Smooth muscle cell (in vitro differentiated cells): Measurements from ENCODE around the gene LNPEP. TPM values are rescaled to one million over a fixed set of nuclear protein-coding genes. Genes with fewer than 3 reads are reported as not detected.

Source experiments
- DNase-seq: peaks from one replicate; lab custom pipeline; 2025; ENCODE audit not compliant: unreplicated experiment; lab: John Stamatoyannopoulos, UW
- H2AFZ ChIP-seq: fragments of 200-600 bp; sonication (generic); 2 replicates; pipeline ENCODE4 v1.6.0; 2016; ENCODE audit warnings: antibody characterized with exemption, low read depth, mild to moderate bottlenecking
- H3F3A ChIP-seq: fragments of 200-600 bp; sonication (generic); 2 replicates; pipeline ENCODE4 v1.6.0; 2017; ENCODE audit warnings: antibody characterized with exemption, low read depth
- H3K27ac ChIP-seq: fragments of 200-600 bp; sonication (generic); 2 replicates; pipeline ENCODE4 v1.5.1; 2016; ENCODE audit warnings: low read depth, mild to moderate bottlenecking
- H3K27me3 ChIP-seq: fragments of 200-600 bp; sonication (generic); 2 replicates; pipeline ENCODE4 v1.6.1; 2016; ENCODE audit warnings: low read depth, mild to moderate bottlenecking
- H3K36me3 ChIP-seq: fragments of 200-600 bp; sonication (generic); 2 replicates; pipeline ENCODE4 v1.5.1; 2016; ENCODE audit warnings: low read depth
- H3K4me1 ChIP-seq: fragments of 200-600 bp; sonication (generic); 2 replicates; pipeline ENCODE4 v1.5.1; 2016; ENCODE audit warnings: low read depth
- H3K4me2 ChIP-seq: fragments of 200-600 bp; sonication (generic); 2 replicates; pipeline ENCODE4 v1.6.0; 2016; ENCODE audit warnings: mild to moderate bottlenecking
- H3K4me3 ChIP-seq: fragments of 200-600 bp; sonication (generic); 2 replicates; pipeline ENCODE4 v1.5.1; 2016; ENCODE audit warnings: mild to moderate bottlenecking
- H3K79me2 ChIP-seq: fragments of 200-600 bp; sonication (generic); 2 replicates; pipeline ENCODE4 v1.6.0; 2016; ENCODE audit warnings: low read depth, mild to moderate bottlenecking
- H3K9ac ChIP-seq: fragments of 200-600 bp; sonication (generic); 2 replicates; pipeline ENCODE4 v1.6.0; 2016; ENCODE audit warnings: low read depth
- H3K9me3 ChIP-seq: fragments of 200-600 bp; sonication (generic); replicated peaks from 2 replicates; pipeline ENCODE4 v1.5.1; 2016; ENCODE audit warnings: low read depth
- H4K20me1 ChIP-seq: fragments of 200-600 bp; sonication (generic); 2 replicates; pipeline ENCODE4 v1.6.0; 2016; ENCODE audit warnings: low read depth
- CTCF ChIP-seq: fragments of 200-600 bp; sonication (generic); IDR thresholded peaks from 2 replicates; pipeline ENCODE4 v1.5.1; 2017; ENCODE audit warnings: borderline replicate concordance, mild to moderate bottlenecking, antibody characterized with exemption; ENCODE audit not compliant: insufficient read depth, poor library complexity, severe bottlenecking
- WGBS: methylation state at CpG from one replicate; pipeline ENCODE4 v1.1.7; 2016; ENCODE audit warnings: low lambda C conversion rate; 5-methylcytosine and 5-hydroxymethylcytosine counted together
- polyA plus RNA-seq: library from polyadenylated mRNA; unstranded; fragments of >200 nt; fragmentation: Nextera tagmentation; extraction: Ambion mirVana; gene quantifications from 2 replicates; pipeline ENCODE4 v1.2.1, GENCODE V29; 2016
- total RNA-seq: library from RNA; depleted of rRNA; stranded (reverse); fragments of >200 nt; gene quantifications from 2 replicates; pipeline ENCODE4 v1.2.3, GENCODE V29; 2014

Gene LNPEP
- total and polyA plus RNA-seq, 2 experiments from 2014 or later: 2.3 to 24.3 TPM

GRCh38 chr5:96958977-96959376 lies 23.1 kb downstream of the LNPEP start:
- Histone ChIP-seq H3K9me3 (no peaks in the 10 kb centered on the region), H3K27ac (no peak overlapping the region), H3K36me3 (no peaks in the 10 kb centered on the region), H3K4me3 (no peak overlapping the region), H3K4me2 (no peak overlapping the region), H2AFZ (no peak overlapping the region), H3K79me2 (peaks cover 74% of the 10 kb centered on the region), H4K20me1 (peaks cover 33% of the 10 kb centered on the region), H3K27me3 (no peaks in the 10 kb centered on the region), H3F3A (peaks cover 11% of the 10 kb centered on the region), H3K9ac (no peak overlapping the region), H3K4me1 (peaks cover 15% of the 10 kb centered on the region)
- DNase-seq: no peak
- WGBS: 90% methylated on average over 5 of the region's 5 CpGs
- no peak for TF ChIP-seq CTCF

- H3K9me3 ChIP-seq: no peaks in the 10 kb centered on the region
- no peak overlapping the region for H3K9ac ChIP-seq
- peaks cover 15% of the 10 kb centered on the region for H3K4me1 ChIP-seq
- no peak overlapping the region for H2AFZ ChIP-seq
- peaks cover 11% of the 10 kb centered on the region for H3F3A ChIP-seq
- H3K4me3 ChIP-seq: no peak overlapping the region
- H3K36me3 ChIP-seq: no peaks in the 10 kb centered on the region
- WGBS: 81% methylated on average over 1 of the region's 1 CpG
- H3K27ac ChIP-seq: peak overlapping the region; percentile 6
- no peaks in the 10 kb centered on the region for H3K27me3 ChIP-seq
- H3K4me2 ChIP-seq: peak overlapping the region; percentile 20
- no peak for DNase-seq
- peaks cover 78% of the 10 kb centered on the region for H3K79me2 ChIP-seq
- H4K20me1 ChIP-seq: peaks cover 21% of the 10 kb centered on the region
- no peak for TF ChIP-seq CTCF
These were observed 25.2 kb downstream of the LNPEP start for GRCh38 chr5:96961053-96961452.

- Histone ChIP-seq H3K27me3 (no peaks in the 10 kb centered on the region), H3F3A (peaks cover 10% of the 10 kb centered on the region), H2AFZ (peak overlapping the region; percentile 73), H3K4me1 (peaks cover 10% of the 10 kb centered on the region), H3K9ac (no peak overlapping the region), H4K20me1 (peaks cover 10% of the 10 kb centered on the region), H3K9me3 (no peaks in the 10 kb centered on the region), H3K4me3 (no peak overlapping the region), H3K36me3 (no peaks in the 10 kb centered on the region), H3K27ac (peak overlapping the region; percentile 79), H3K79me2 (peaks cover 74% of the 10 kb centered on the region), H3K4me2 (peak overlapping the region; percentile 27)
- 21% methylated on average over 4 of the region's 4 CpGs for WGBS
- DNase-seq: no peak
- no peak for TF ChIP-seq CTCF
These were observed 26.7 kb downstream of the LNPEP start for GRCh38 chr5:96962540-96962991.

GRCh38 chr5:96963267-96963666 lies 27.4 kb downstream of the LNPEP start:
- WGBS: 6% methylated on average over 3 of the region's 3 CpGs
- peaks cover 68% of the 10 kb centered on the region for H3K79me2 ChIP-seq

More at GRCh38 chr5:96963267-96963666, 27.4 kb downstream of the LNPEP start:
- H4K20me1 ChIP-seq: peaks cover 4% of the 10 kb centered on the region
- peak overlapping the region; percentile 79 for H3K27ac ChIP-seq
- peaks cover 15% of the 10 kb centered on the region for H3F3A ChIP-seq
- H3K4me3 ChIP-seq: no peak overlapping the region
- no peaks in the 10 kb centered on the region for H3K27me3 ChIP-seq
- H3K9me3 ChIP-seq: no peaks in the 10 kb centered on the region
- DNase-seq: no peak
- no peak overlapping the region for H3K9ac ChIP-seq
- H3K36me3 ChIP-seq: no peaks in the 10 kb centered on the region
- H3K4me2 ChIP-seq: peak overlapping the region; percentile 27
- no peak for TF ChIP-seq CTCF
- H2AFZ ChIP-seq: no peak overlapping the region
- H3K4me1 ChIP-seq: peaks cover 12% of the 10 kb centered on the region
